Stimulated activated memory B cell treated with anti-CD40 and anti-IgM and Interleukin-4, amounts not matched to agents 10 μg/mL and 1 μg/mL and 100 μg/mL, for 72 hours (primary cell): ENCODE data around the gene VWA8.
"Not testable (repeated sequence)": the region's sequence is repeated elsewhere in the genome, so short reads cannot be mapped to it uniquely, and the experiment has no call there.

ENCODE experiments used
- ATAC-seq: fragments of 150-1000 bp; cut with Tn5 transposase; 2 replicates; pipeline ENCODE4 v1.10.0; 2021
- H3K27ac Mint-ChIP-seq: one replicate; pipeline ENCODE4 v1.8.0; 2022; ENCODE audit warnings: mild to moderate bottlenecking, mixed read lengths
- H3K27me3 Mint-ChIP-seq: one replicate; pipeline ENCODE4 v1.8.0; 2022; ENCODE audit warnings: mixed read lengths
- H3K36me3 Mint-ChIP-seq: one replicate; pipeline ENCODE4 v1.8.0; 2022; ENCODE audit warnings: mixed read lengths
- H3K4me1 Mint-ChIP-seq: one replicate; pipeline ENCODE4 v1.8.0; 2022; ENCODE audit warnings: mixed read lengths
- H3K4me3 Mint-ChIP-seq: one replicate; pipeline ENCODE4 v1.8.0; 2022; ENCODE audit warnings: mild to moderate bottlenecking, moderate library complexity, mixed read lengths
- H3K9me3 Mint-ChIP-seq: one replicate; pipeline ENCODE4 v1.8.0; 2022; ENCODE audit warnings: mixed read lengths

VWA8 gene

DNA sequence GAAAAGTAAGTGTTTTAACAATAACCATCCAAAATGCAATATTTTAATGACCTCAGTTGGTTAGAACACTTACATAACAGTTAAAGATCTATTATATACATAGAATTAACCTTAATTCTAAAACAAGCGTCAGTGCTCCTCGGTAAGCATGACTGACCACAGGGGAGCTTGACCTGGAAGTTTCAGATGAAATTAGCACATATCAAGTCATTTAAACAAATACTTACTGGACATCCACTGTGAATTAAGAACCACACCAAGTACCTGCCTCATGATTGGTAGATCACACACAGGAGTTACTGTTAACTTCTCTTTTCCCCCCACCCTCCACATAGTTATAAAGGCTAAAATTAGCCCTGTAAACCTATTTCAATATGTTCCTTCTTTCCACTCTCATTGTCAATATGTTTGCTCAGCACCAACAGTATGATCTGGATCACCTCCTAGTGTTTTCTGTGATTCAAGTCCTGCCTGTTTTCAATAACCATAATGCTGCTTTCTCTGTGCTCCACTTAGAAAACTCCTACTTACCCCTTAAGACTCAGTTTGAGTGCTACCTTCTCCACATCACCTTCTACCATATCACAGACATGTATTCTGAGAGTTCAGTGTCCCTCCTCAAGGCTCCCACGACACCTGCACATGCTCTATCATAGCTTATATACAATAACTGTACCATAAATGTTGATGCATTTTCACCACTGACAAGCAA lies 209.0 kb downstream of the VWA8 start:
- no peak for ATAC-seq
- Mint-ChIP-seq H3K9me3 (peaks cover 8% of the 10 kb centered on the region), H3K27ac (no peak overlapping the region), H3K4me3 (no peak overlapping the region), H3K4me1 (peaks cover 5% of the 10 kb centered on the region), H3K36me3 (peaks cover 57% of the 10 kb centered on the region), H3K27me3 (no peaks in the 10 kb centered on the region)

GRCh38 chr13:41751277-41751676 lies 209.6 kb downstream of the VWA8 start:
- Mint-ChIP-seq H3K9me3 (peaks cover 8% of the 10 kb centered on the region), H3K4me1 (peaks cover 5% of the 10 kb centered on the region), H3K36me3 (peaks cover 57% of the 10 kb centered on the region), H3K27ac (no peak overlapping the region), H3K4me3 (no peak overlapping the region), H3K27me3 (no peaks in the 10 kb centered on the region)
- no peak for ATAC-seq

- H3K9me3 Mint-ChIP-seq = peaks cover 3% of the 10 kb centered on the region
- no peak for ATAC-seq
- no peaks in the 10 kb centered on the region for H3K4me1 Mint-ChIP-seq
- H3K27me3 Mint-ChIP-seq = no peaks in the 10 kb centered on the region
- no peak overlapping the region for H3K27ac Mint-ChIP-seq
- H3K4me3 Mint-ChIP-seq = no peak overlapping the region
- peaks cover 53% of the 10 kb centered on the region for H3K36me3 Mint-ChIP-seq
Observed at GRCh38 chr13:41746259-41746658, 214.7 kb downstream of the VWA8 start.

DNA sequence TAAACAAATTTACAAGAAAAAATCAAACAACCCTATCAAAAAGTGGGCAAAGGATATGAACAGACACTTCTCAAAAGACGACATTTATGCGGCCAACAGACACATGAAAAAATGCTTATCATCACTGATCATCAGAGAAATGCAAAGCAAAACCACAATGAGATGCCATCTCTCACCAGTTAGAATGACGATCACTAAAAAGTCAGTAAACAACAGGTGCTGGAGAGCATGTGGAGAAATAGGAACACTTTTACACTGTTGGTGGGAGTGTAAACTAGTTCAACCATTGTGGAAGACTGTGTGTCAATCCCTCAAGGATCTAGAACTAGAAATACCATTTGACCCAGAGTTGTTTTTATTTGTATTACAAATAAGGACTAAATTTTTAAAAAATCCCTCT lies 215.4 kb downstream of the VWA8 start:
- not testable (repeated sequence) for H3K27ac Mint-ChIP-seq, H3K27me3 Mint-ChIP-seq, H3K4me1 Mint-ChIP-seq, H3K9me3 Mint-ChIP-seq, ATAC-seq, H3K4me3 Mint-ChIP-seq
- H3K36me3 Mint-ChIP-seq = peaks cover 59% of the 10 kb centered on the region

DNA sequence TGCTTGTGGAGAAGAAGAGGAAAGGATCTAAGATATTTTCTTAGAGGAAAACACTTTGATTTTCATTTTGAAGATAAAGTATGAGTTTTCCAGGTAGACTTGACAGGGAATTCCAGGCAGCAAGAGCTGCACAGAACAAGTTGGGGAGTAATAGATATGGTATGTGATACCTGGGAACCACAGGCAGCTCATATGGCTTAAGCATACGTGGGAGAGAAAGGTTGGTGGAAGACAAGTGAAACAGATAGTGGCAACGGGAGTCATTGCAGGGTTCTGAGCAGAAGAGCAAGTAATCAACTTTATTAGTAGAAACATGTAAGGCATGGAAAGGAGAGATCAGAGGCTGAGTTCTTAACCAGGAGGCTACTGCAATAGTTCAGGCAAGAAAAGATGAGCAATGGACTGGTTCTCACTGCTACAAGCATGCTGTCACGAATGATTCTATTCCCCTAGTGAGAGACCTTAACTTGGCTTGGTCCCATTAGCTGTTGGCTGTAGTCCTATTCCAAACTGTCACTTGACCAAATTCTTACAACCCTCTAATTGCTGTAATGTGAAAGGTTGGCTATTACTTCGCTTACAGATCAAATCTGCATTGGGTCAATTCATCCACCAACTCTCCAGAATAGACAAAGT lies 217.9 kb downstream of the VWA8 start:
- H3K4me1 Mint-ChIP-seq = no peaks in the 10 kb centered on the region
- no peak for ATAC-seq
- H3K27ac Mint-ChIP-seq = no peak overlapping the region
- H3K36me3 Mint-ChIP-seq = peaks cover 34% of the 10 kb centered on the region
- no peak overlapping the region for H3K4me3 Mint-ChIP-seq
- no peaks in the 10 kb centered on the region for H3K27me3 Mint-ChIP-seq
- H3K9me3 Mint-ChIP-seq = no peaks in the 10 kb centered on the region

- peaks cover 34% of the 10 kb centered on the region for H3K36me3 Mint-ChIP-seq
- H3K4me1 Mint-ChIP-seq = no peaks in the 10 kb centered on the region
- H3K9me3 Mint-ChIP-seq = no peaks in the 10 kb centered on the region
- H3K4me3 Mint-ChIP-seq = no peak overlapping the region
- no peak for ATAC-seq
- H3K27me3 Mint-ChIP-seq = no peaks in the 10 kb centered on the region
- H3K27ac Mint-ChIP-seq = no peak overlapping the region
Observed at GRCh38 chr13:41740479-41740878, 220.4 kb downstream of the VWA8 start.

DNA sequence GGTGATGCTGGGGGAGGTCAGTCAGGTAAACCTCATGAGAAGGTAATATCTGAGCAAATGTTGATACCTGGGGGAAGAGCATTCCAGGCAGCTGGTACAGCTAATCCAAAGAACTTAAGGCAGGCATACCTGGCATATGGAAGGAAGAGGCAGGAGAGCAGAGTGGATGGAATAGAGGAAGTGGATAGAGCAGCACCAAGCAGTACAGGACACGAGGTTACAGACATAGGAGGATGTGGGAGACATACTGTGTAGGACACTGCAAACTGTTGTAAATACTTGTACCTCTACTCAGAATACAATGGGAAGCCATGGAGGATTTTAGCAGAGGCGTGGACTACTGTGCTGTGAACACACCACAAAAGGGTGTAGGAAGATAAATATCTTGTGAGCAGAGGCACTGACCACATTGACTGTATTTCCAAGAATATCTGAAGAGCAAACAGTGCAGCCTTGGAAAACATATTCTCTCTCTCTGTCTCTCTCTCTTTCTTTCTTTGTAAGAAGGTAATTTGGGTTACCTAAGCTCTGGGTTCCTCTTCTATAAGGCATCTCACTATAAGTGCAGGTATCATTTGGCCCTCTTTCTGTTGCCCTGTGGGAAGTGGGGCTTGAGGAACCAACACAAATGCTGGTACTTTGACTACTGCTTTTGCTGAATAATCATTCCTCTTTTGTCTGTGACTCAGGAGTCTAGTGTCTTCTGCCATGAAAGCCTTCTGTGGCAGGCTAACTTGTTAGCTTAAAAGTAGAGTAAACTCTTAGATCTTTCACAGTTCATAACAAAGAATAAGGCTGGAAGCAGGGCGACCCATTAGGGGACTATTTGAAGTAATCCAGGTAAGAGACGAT lies 238.0 kb downstream of the VWA8 start:
- Mint-ChIP-seq H3K27ac (no peak overlapping the region), H3K9me3 (no peaks in the 10 kb centered on the region), H3K36me3 (peaks cover 15% of the 10 kb centered on the region), H3K27me3 (no peaks in the 10 kb centered on the region), H3K4me1 (no peaks in the 10 kb centered on the region), H3K4me3 (no peak overlapping the region)
- ATAC-seq = no peak

DNA sequence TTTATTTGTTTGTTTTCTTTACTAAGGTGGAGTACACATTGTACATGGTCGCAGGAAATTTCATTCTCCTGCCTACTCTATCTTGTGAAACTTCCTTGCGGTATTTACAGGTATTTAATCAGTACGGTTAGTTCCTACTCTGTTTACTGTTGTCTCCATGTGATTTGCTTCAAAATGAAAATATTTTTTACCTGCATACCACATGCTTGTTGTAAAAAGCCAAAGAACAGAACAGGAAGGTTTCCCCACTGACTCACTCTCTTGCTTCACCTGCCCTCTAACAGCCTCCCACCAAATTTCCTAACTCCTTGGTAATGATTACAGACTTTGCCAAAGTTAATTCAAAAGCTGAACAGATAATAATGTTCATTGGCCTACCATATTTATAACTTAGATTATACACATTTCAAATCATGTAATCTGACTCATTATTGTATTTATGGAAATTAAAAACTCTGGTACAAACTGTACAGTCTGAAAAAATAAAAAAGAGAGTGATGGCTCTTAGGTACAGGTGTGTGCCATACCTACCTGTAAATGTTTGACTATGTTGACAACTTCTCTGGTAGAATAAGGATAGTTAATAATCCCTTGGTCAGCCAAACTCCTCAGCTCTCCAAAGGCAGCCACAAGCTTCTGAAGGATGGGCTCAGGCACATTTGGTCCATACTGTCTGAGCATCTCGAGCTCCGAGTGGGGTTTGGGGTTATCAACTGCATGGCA lies 239.9 kb downstream of the VWA8 start:
- no peaks in the 10 kb centered on the region for H3K9me3 Mint-ChIP-seq
- no peak for ATAC-seq
- H3K27me3 Mint-ChIP-seq = no peaks in the 10 kb centered on the region
- H3K36me3 Mint-ChIP-seq = peaks cover 15% of the 10 kb centered on the region
- H3K4me1 Mint-ChIP-seq = no peaks in the 10 kb centered on the region
- no peak overlapping the region for H3K4me3 Mint-ChIP-seq
- no peak overlapping the region for H3K27ac Mint-ChIP-seq

- Mint-ChIP-seq H3K27me3 (no peaks in the 10 kb centered on the region), H3K4me3 (no peak overlapping the region), H3K36me3 (peaks cover 18% of the 10 kb centered on the region), H3K9me3 (no peaks in the 10 kb centered on the region), H3K27ac (no peak overlapping the region), H3K4me1 (no peaks in the 10 kb centered on the region)
- no peak for ATAC-seq
Observed at GRCh38 chr13:41716236-41716635, 244.7 kb downstream of the VWA8 start.

DNA sequence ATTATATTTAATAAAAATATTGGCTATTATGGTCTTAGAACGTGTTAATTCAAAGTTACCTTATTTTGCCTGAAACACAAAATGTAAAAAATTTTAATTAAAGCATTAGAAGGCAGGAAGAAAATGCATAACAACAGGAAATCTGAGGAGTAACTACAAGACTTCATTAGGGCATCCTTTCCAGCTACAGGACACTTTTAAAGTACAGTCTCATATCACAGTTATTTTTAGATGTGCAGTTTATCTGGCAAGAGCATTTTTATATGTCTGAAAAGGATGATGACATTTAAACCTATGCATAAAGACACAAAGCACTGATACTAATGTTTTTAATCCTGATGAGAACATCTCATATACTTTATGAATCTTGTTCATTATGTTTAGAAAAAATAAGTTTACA lies 247.5 kb downstream of the VWA8 start:
- H3K27me3 Mint-ChIP-seq = no peaks in the 10 kb centered on the region
- ATAC-seq = no peak
- peaks cover 30% of the 10 kb centered on the region for H3K36me3 Mint-ChIP-seq
- H3K9me3 Mint-ChIP-seq = no peaks in the 10 kb centered on the region
- H3K4me3 Mint-ChIP-seq = no peak overlapping the region
- no peak overlapping the region for H3K27ac Mint-ChIP-seq
- no peaks in the 10 kb centered on the region for H3K4me1 Mint-ChIP-seq

GRCh38 chr13:41710771-41711170 lies 250.1 kb downstream of the VWA8 start:
- no peak overlapping the region for H3K27ac Mint-ChIP-seq
- no peak overlapping the region for H3K4me3 Mint-ChIP-seq
- no peaks in the 10 kb centered on the region for H3K27me3 Mint-ChIP-seq
- no peak for ATAC-seq
- no peaks in the 10 kb centered on the region for H3K9me3 Mint-ChIP-seq
- no peaks in the 10 kb centered on the region for H3K4me1 Mint-ChIP-seq
- H3K36me3 Mint-ChIP-seq = peaks cover 39% of the 10 kb centered on the region

DNA sequence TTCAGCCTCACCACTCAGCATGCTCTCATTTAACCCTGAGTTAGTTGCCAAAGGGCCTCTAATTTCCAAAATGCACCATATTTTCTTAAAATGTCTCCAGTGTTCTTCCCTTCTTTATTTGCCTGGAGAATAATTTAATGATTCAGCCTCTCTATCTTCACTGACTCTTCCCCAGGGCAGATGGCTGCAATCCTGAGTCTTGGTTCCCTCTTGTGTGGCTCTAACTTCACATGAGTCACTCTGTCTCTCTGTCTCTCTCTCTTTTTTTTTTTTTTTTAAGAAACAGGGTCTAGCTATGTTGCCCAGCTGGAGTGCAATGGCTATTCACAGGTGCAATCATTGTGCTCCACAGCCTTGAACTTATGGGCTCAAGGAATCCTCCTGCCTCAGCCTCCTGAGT lies 251.4 kb downstream of the VWA8 start:
- no peaks in the 10 kb centered on the region for H3K9me3 Mint-ChIP-seq
- no peak for ATAC-seq
- H3K27me3 Mint-ChIP-seq = no peaks in the 10 kb centered on the region
- no peak overlapping the region for H3K4me3 Mint-ChIP-seq
- no peaks in the 10 kb centered on the region for H3K4me1 Mint-ChIP-seq
- no peak overlapping the region for H3K27ac Mint-ChIP-seq
- H3K36me3 Mint-ChIP-seq = peaks cover 41% of the 10 kb centered on the region

- Mint-ChIP-seq H3K4me3 (no peak overlapping the region), H3K27me3 (no peaks in the 10 kb centered on the region), H3K36me3 (peaks cover 41% of the 10 kb centered on the region)
Observed at GRCh38 chr13:41708713-41709112, 252.2 kb downstream of the VWA8 start.

DNA sequence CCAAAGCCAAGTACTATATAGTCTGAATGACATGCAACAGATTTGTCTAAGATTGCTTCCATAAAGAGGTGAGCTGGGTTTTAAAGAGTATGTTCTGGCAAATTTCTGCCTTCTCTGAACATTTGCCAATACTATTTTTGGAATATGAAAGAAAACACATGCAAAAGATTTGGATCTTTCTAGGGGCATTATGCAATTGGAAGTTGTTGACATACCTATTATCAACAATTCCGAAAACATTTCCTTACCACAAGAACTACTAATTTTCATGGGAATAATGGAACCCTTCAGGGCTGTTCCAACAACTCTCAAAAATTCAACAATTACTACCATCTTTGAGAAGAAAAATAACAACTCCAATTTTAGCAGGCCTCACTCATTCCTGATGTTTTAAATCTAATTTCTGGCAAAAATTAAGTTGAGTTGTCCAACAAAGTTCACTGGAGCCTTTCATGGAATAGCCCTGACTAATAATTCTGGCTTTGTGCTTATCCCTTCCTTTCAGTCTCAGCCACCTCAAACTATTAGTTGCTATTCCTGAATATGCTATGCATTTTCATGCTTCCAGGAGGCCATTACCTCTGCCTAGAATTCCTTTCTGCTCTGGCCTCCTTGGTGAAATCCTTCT lies 253.6 kb downstream of the VWA8 start:
- Mint-ChIP-seq H3K27ac (no peak overlapping the region), H3K9me3 (no peaks in the 10 kb centered on the region), H3K27me3 (no peaks in the 10 kb centered on the region), H3K36me3 (peaks cover 45% of the 10 kb centered on the region), H3K4me1 (no peaks in the 10 kb centered on the region), H3K4me3 (no peak overlapping the region)
- ATAC-seq = no peak

More at GRCh38 chr13:41708713-41709112, 252.2 kb downstream of the VWA8 start:
- no peaks in the 10 kb centered on the region for H3K9me3 Mint-ChIP-seq
- ATAC-seq = no peak
- H3K4me1 Mint-ChIP-seq = no peaks in the 10 kb centered on the region
- no peak overlapping the region for H3K27ac Mint-ChIP-seq

DNA sequence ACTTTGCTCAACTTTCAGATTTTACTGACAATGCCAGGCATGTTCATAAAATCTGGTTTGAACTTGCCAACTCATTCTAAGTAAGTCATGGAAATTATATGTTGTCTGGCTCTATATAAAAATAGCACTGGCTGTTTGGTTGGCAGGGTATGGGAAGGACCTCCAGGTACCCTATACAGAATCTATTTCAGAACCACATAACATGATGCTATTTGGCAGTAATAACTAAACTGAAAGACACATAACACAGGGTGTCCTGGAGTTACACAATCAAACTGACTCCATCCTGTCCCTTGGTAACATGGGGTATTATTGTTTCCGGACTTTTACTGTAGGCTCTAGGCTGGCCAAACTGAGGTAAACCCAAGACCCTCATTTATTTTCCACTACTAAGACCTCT lies 254.8 kb downstream of the VWA8 start:
- no peak overlapping the region for H3K27ac Mint-ChIP-seq
- H3K4me1 Mint-ChIP-seq = no peaks in the 10 kb centered on the region
- ATAC-seq = no peak
- H3K9me3 Mint-ChIP-seq = no peaks in the 10 kb centered on the region
- peaks cover 46% of the 10 kb centered on the region for H3K36me3 Mint-ChIP-seq
- no peak overlapping the region for H3K4me3 Mint-ChIP-seq
- no peaks in the 10 kb centered on the region for H3K27me3 Mint-ChIP-seq
